Cerebellar nuclear complex (tissue), 1 donor: ENCODE results near the gene IRAK4.

Source experiments
- DNase-seq, 2 experiments: peaks; one replicate each; lab custom pipeline; 2025; lab: John Stamatoyannopoulos, UW

Gene IRAK4

DNA sequence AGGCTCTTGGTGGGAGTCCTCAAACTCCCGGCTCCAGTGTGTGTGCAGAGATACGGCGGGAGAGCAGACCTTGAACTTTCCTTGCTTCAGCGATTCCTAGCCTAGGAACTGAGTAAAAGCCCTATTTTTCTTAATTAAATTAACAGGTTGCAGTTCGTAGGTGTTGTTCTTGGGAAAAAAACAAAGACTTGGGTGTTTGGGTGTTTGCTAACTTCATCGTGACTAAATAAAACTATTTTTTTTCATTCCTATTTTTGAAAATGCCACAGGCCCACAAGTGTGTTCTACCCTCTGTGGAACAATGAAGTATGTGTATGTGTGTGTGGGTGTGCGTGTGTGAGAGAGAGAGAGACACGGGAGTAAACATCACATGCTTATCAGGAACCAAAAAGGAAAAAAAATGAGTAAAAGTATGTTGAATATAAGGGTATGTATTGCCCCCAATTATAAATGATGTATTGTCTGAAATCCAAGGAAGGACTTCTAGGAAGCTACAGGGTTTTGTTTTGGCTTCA is 77.8 kb downstream of the IRAK4 start:
- DNase-seq, result no peak
